T-helper 2 cell treated with Interferon-gamma antibody and Interleukin-4, amounts not matched to agents 5 μg/mL and 100 μg/mL, for 36 hours (primary cell): Measurements from ENCODE around the gene EPHA10.
A peak's percentile ranks its signal among the peaks of the same experiment; 100 is the strongest.
"Not testable (repeated sequence)": the region's sequence is repeated elsewhere in the genome, so short reads cannot be mapped to it uniquely, and the experiment has no call there.

Source experiments
- DNase-seq: peaks from one replicate; pipeline ENCODE4 v3.0.0; 2021; ENCODE audit warnings: low spot score
- H3K27ac Mint-ChIP-seq: one replicate; pipeline ENCODE4 v1.8.0; 2021; ENCODE audit warnings: mild to moderate bottlenecking, mixed read lengths
- H3K27me3 Mint-ChIP-seq: one replicate; pipeline ENCODE4 v1.8.0; 2021; ENCODE audit warnings: low read depth, mixed read lengths
- H3K36me3 Mint-ChIP-seq: one replicate; pipeline ENCODE4 v1.8.0; 2021; ENCODE audit warnings: low read depth, mixed read lengths
- H3K4me1 Mint-ChIP-seq: one replicate; pipeline ENCODE4 v1.8.0; 2021; ENCODE audit warnings: low read depth, mixed read lengths
- H3K4me3 Mint-ChIP-seq: one replicate; pipeline ENCODE4 v1.8.0; 2022; ENCODE audit warnings: mild to moderate bottlenecking, moderate library complexity, mixed read lengths
- H3K9me3 Mint-ChIP-seq: one replicate; pipeline ENCODE4 v1.8.0; 2021; ENCODE audit warnings: mixed read lengths

Gene EPHA10

DNA sequence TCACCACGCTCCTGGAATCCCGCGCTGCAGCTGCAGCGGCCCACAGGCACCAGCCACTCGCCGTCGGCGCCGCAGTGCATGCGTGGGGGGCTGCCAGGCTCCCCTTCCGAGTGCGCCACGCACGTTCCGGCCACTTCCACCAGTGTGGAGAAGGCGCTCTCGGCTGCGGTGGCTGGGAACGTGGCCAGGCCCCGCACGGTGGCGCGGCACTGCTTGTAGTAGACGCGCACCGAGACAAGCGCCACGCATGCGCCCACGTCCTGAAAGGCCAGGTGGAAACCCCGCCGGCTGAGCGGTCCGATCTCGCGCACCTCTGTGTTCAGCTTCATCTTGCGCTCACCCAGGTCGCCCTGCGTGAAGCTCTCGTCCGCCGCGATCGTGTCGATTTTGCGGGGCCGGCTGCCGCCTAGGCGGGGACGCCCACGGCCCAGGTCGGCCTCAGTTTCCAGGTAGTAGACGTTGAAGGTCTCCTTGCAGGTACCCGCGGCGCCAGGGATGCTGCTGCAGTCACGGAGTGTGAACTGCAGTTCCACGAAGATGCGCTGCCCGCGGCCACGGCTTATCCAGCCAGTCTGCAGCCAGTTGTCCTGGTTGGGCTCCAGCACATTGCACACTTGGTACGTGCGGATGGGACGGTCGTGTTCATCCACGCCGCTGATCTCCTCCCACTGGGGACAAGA lies 3.4 kb downstream of the EPHA10 start:
- DNase-seq: no peak
- Mint-ChIP-seq H3K36me3 (no peaks in the 10 kb centered on the region), H3K4me1 (peaks cover 4% of the 10 kb centered on the region), H3K4me3 (no peak overlapping the region), H3K27ac (no peak overlapping the region), H3K27me3 (peaks cover 33% of the 10 kb centered on the region), H3K9me3 (no peaks in the 10 kb centered on the region)

DNA sequence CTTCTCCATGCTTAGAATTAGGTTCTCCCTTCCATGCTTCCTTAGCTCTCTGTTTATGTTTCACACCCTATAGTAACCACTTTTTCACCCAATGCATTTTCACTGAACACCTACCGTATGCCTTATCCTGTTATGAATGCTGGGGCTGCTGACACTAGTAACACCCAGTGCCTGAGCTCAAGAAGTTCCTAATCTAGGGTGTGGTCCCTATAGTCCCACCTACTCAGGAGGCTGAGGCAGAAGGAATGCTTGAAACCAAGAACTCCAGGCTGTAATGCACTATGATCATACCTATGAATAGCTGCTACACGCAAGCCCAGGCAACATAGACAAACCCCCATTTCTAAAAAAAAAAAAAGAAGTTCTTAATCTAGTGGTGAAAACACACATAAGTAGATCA lies 5.5 kb downstream of the EPHA10 start:
- Mint-ChIP-seq H3K4me3 (no peak overlapping the region), H3K9me3 (no peaks in the 10 kb centered on the region), H3K36me3 (no peaks in the 10 kb centered on the region), H3K27me3 (peaks cover 16% of the 10 kb centered on the region), H3K27ac (no peak overlapping the region), H3K4me1 (no peaks in the 10 kb centered on the region)
- no peak for DNase-seq

DNA sequence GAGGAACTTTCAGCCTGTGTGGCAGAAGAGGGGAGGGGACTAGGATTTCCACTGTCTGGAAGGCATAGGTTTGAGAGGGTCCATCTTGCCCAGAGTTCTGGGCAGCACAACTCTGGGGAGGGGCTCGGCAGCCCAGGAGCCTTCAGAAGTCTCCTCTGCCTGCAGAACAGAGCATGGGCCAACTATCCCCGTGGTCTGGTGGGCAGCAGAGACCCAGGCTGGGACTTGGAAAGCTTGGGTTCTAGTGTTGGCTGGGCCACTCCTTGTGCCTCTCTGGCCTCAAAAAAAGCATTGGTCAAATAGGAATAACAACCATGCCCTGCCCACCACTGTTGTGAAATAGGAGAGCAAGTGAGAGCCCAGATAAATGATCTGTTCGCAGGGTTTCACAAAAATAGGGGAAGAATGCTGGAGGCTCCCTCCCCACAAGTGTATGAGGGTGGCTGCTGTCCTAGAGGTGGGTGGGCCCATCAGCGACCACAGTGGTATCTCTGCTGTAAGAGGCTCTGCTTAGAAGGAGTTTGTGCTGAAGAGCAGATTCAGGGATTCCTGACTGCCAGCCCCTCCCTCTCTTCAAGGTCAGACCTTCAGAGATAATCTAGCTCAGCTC lies 8.9 kb downstream of the EPHA10 start:
- Mint-ChIP-seq H3K9me3 (no peaks in the 10 kb centered on the region), H3K4me1 (no peaks in the 10 kb centered on the region), H3K27ac (no peak overlapping the region), H3K36me3 (no peaks in the 10 kb centered on the region), H3K4me3 (no peak overlapping the region), H3K27me3 (peaks cover 28% of the 10 kb centered on the region)
- DNase-seq: no peak

DNA sequence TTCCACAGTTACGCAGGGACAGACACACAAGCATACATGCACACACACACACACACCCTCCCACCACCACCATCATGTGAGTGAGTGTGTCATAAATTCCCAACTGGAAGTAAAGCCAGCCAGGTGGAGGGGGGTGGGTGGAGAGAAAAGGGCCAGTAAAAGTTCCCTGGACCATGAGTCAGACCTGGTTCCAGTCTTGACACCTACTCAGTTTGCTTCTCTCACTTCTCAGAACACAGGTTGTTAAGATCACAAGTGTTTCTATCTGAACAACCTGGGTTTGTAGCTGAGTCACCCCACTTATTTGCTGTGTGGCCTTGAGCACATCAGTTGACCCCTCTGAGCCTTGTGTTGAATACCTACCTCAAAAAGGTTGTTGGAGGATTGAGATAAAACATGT lies 9.6 kb downstream of the EPHA10 start:
- Mint-ChIP-seq H3K36me3 (no peaks in the 10 kb centered on the region), H3K27me3 (peaks cover 28% of the 10 kb centered on the region)
- DNase-seq: peak; percentile 42

DNA sequence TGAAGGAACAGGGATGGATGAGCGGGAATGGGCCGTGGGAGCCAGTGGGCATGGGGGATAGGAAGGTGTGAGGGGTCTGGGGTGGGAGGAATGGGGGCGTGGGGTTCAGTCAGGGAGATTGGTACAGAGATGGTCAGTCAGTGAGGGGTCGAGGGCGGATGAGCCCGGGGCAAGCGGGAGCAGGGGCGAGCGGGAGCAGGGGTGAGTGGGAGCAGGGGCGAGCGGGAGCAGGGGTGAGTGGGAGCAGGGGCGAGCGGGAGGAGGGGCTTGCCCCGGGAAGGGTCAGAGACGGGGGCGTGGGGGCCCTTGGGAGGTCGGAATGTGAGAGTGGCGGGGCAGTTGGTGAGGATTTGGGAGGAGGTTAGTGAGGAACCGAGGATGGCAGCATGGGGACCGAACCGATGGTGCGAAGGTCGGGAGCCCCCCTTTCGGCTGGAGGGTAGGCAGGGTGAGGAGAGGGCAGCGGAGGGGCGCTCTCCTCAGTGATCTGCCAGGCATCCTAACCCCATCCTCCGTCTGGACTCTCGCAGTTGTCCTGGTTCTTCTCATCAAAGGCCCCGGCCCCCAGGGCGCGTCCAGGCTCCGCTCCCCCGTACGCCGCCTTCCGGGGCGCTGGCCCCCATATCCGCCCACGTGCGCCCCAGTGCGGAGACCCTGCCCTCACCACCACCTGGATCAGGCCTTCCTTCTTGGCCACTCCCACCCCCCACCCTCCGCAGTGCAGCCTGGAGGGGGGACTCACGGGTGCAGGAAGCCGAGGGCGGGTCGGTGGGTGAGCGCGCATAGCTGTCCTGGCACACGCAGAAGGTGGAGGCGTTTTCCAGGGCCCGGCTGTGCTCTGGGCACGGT lies 11.2 kb downstream of the EPHA10 start:
- Mint-ChIP-seq H3K4me3 (peak overlapping the region; percentile 58), H3K4me1 (no peaks in the 10 kb centered on the region), H3K36me3 (no peaks in the 10 kb centered on the region), H3K27me3 (peaks cover 31% of the 10 kb centered on the region), H3K27ac (no peak overlapping the region), H3K9me3 (no peaks in the 10 kb centered on the region)
- DNase-seq: no peak

More for the DNA sequence above, 9.6 kb downstream of the EPHA10 start:
- Mint-ChIP-seq H3K4me1 (no peaks in the 10 kb centered on the region), H3K4me3 (no peak overlapping the region), H3K9me3 (no peaks in the 10 kb centered on the region), H3K27ac (no peak overlapping the region)

DNA sequence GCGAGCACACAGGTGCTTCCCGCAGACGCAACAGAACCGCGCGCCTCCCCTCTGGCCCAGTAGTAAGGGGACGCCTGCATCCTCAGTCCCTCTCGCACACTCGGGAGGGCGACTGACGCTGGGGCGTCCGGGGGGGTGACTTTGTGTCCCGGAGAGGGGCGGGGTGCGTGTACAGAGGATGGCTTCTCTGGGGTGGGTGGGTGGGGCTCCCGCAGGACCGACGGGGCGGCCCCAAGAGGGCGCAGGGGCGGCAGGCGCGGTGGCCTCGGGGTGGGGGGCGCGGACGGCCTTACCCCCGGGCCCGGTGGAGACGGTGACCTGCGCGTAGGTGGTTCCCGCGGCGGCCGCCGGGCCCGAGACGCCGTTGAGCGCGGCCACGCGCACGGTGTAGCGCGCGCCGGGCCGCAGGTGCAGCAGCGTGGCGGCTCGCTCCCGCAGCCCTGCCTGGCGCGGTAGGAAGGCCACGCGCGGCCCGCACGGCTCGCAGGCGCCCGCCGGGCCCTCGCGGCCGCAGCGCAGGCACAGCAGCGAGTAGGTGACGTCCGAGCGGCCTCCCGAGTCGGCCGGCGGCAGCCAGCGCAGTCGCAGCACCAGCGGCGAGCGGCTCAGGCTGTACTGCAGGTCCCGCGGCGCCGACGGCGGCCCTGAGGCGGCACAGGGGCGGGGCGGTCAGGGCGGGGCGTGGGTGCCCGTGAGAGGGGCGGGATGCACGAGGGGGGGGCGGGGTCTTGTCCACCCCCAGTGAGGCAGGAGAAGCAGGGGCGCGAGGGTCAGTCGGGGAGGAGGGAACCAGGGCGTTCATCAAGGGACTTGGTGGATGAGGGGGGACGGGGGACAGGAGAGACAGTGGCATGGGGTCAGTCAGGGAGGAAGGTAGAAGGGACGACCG lies 12.1 kb downstream of the EPHA10 start:
- Mint-ChIP-seq H3K4me1 (no peaks in the 10 kb centered on the region), H3K27me3 (peaks cover 34% of the 10 kb centered on the region)

DNA sequence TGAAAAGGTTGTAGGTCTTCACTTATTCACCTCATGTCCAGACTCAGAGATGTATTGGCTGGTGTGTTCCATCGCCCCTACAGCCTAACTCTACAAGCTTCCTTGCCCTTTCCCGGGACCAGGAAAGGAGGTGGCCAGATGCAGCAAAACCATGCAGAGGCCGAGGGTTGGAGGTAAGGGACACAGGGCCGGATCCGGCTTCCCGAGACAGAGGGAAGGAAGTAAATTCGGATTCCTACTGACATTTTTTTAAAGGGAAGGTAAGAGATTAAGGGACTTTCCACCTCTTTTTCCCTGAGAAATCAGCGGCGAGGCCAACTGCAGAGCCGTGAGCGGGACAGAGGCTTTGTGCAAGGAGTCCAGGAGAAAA lies 12.7 kb downstream of the EPHA10 start:
- no peak overlapping the region for H3K27ac Mint-ChIP-seq
- H3K4me3 Mint-ChIP-seq: peak overlapping the region; percentile 50
- DNase-seq: no peak
- peaks cover 34% of the 10 kb centered on the region for H3K27me3 Mint-ChIP-seq
- no peaks in the 10 kb centered on the region for H3K36me3 Mint-ChIP-seq
- H3K4me1 Mint-ChIP-seq: no peaks in the 10 kb centered on the region
- no peaks in the 10 kb centered on the region for H3K9me3 Mint-ChIP-seq

More for the DNA sequence above, 12.1 kb downstream of the EPHA10 start:
- no peaks in the 10 kb centered on the region for H3K9me3 Mint-ChIP-seq
- H3K36me3 Mint-ChIP-seq: no peaks in the 10 kb centered on the region
- DNase-seq: peak; percentile 19
- peak overlapping the region; percentile 58 for H3K4me3 Mint-ChIP-seq
- H3K27ac Mint-ChIP-seq: no peak overlapping the region

DNA sequence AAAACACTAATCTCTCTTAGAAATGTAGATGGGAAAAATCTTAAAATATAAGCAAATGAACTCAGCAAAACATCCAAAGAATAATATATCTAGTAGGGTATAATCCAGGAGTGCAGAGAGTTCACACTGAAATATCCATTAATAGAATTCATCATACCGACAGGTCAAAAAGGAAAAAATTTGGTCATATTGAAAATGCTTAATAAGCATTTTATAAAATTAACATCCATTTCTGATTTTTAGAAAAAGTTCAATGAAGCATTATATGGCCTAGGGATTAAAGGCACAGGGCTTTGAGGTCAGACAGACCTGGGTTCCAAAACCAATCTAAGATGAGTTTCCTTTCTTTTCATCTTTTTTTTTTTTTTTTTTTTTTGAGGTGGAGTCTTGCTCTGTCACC lies 16.4 kb downstream of the EPHA10 start:
- H3K27me3 Mint-ChIP-seq: peaks cover 28% of the 10 kb centered on the region
- no peak for DNase-seq
- H3K27ac Mint-ChIP-seq: no peak overlapping the region
- H3K9me3 Mint-ChIP-seq: peaks cover 4% of the 10 kb centered on the region
- H3K4me3 Mint-ChIP-seq: no peak overlapping the region
- no peaks in the 10 kb centered on the region for H3K36me3 Mint-ChIP-seq
- no peaks in the 10 kb centered on the region for H3K4me1 Mint-ChIP-seq

DNA sequence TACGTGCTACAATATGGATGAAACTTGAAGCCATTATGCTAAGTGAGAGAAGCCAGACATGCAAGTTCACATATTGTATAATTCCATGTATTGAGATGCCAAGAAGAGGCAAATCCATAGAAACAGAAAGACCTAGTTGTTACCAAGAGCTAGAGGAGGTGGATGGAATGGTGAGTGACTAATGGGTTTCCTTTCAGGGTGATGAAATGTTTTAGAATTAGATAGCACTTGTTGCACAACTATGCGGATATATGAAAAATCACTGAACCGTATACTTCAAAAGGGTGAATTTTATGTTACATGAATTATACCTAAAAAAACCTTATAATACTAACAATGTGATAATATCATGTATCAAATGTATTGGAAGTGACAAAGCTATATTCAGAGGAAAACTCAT lies 18.1 kb downstream of the EPHA10 start:
- Mint-ChIP-seq H3K36me3 (no peaks in the 10 kb centered on the region), H3K27ac (no peak overlapping the region), H3K4me3 (no peak overlapping the region), H3K9me3 (peaks cover 4% of the 10 kb centered on the region), H3K4me1 (no peaks in the 10 kb centered on the region), H3K27me3 (peaks cover 16% of the 10 kb centered on the region)
- DNase-seq: no peak

DNA sequence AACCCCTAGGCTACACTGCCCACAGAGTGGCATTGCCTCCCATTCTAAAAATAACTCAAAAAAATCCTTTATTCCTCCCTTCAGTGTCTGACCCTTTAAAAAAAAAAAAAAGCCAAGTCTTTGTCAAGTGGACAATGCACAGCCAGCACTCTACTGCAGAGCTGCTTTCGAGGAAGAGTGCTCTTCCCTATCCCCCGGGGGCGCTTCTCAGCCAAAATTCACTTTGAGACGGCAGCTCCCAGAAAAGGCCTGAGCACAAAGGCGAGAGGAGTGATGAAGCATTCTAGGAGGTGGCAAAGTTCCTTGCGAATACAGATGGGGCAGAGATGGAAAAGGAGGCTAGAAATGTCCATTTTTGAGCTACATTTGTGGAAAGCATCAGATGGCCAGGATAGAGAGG lies 23.3 kb downstream of the EPHA10 start:
- Mint-ChIP-seq H3K27me3 (peaks cover 10% of the 10 kb centered on the region), H3K27ac (no peak overlapping the region), H3K36me3 (no peaks in the 10 kb centered on the region), H3K9me3 (peaks cover 1% of the 10 kb centered on the region), H3K4me3 (no peak overlapping the region), H3K4me1 (no peaks in the 10 kb centered on the region)
- no peak for DNase-seq

DNA sequence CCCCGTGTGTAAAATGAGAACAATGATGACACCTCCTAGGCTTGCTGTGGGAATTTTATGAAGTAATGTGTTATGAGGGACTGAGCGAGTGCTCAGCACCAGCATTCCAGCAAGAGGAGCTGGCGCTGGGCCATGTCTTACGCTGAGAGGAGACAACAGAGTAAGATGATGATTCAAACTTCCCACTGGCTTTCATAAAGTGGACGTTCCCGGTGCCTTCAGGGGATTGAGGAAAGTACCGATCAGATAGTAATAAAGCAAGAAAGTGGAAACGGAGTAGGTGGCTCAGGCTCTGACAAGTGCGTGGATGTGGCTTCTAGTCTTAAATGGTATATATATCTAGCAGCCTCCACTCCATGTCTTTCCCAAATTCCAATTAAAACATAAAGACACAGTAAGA lies 23.8 kb downstream of the EPHA10 start:
- Mint-ChIP-seq H3K4me3 (no peak overlapping the region), H3K36me3 (no peaks in the 10 kb centered on the region), H3K4me1 (no peaks in the 10 kb centered on the region), H3K9me3 (no peaks in the 10 kb centered on the region), H3K27ac (no peak overlapping the region), H3K27me3 (peaks cover 9% of the 10 kb centered on the region)
- DNase-seq: no peak

DNA sequence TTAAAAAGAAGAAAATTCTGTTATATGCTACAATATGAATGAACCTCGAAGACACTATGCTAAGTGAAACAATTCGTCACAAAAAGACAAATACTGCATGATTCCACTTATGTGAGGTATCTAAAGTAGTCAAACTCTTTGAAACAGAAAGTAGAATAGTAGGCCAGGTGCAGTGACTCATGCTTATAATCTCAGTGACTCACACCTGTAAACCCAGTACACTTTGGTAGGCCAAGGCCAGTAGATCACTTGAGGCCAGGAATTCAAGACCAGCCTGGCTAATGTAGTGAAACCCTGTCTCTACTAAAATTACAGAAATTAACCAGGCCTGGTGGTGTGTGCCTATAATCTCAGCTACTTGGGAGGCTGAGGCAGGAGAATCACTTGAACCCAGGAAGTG lies 25.7 kb downstream of the EPHA10 start:
- Mint-ChIP-seq H3K4me3 (no peak overlapping the region), H3K27me3 (peaks cover 15% of the 10 kb centered on the region), H3K9me3 (no peaks in the 10 kb centered on the region), H3K4me1 (peaks cover 1% of the 10 kb centered on the region), H3K36me3 (no peaks in the 10 kb centered on the region), H3K27ac (no peak overlapping the region)
- no peak for DNase-seq

DNA sequence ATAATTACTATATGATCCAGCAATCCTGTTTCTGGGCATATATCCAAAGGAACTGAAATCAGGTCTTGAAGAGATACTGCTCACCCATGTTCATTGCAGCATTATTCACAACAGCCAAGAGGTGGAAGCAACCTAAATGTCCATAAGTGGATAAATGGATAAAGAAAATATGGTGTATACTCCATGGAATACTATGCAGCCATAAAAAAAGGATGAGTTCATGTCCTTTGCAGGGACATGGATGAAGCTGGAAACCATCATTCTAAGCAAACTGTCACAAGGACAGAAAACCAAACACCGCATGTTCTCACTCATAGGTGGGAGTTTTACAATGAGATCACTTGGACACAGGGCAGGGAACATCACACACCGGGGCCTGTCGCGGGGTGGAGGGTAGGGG lies 26.3 kb downstream of the EPHA10 start:
- H3K9me3 Mint-ChIP-seq, H3K4me1 Mint-ChIP-seq, H3K36me3 Mint-ChIP-seq, H3K27ac Mint-ChIP-seq, DNase-seq, H3K4me3 Mint-ChIP-seq: not testable (repeated sequence)
- peaks cover 19% of the 10 kb centered on the region for H3K27me3 Mint-ChIP-seq
